K562 (cell line): ENCODE results near the gene DYNC2LI1. TPM values are rescaled to one million over a fixed set of nuclear protein-coding genes. Genes with fewer than 3 reads are reported as not detected.

Experiments used
- ATF6 ChIP-seq: sonication (generic); formaldehyde crosslinking; IDR thresholded peaks from 2 replicates; pipeline ENCODE4 v1.4.0; 2020; ENCODE audit warnings: mild to moderate bottlenecking, missing genetic modification reagents
- BRF1 ChIP-seq: IDR thresholded peaks from 3 replicates; pipeline ENCODE4 v1.6.1; 2011; ENCODE audit warnings: borderline replicate concordance, mild to moderate bottlenecking; ENCODE audit not compliant: insufficient read length; ENCODE audit errors: extremely low read depth
- CBX2 ChIP-seq: fragments of 200-600 bp; sonication (generic); IDR thresholded peaks from one replicate; pipeline ENCODE4 v1.6.1; 2012; ENCODE audit warnings: mild to moderate bottlenecking, low read length, inconsistent platforms; ENCODE audit not compliant: insufficient read depth, poor library complexity, severe bottlenecking
- CEBPB ChIP-seq: fragments of 450-650 bp; IDR thresholded peaks from 2 replicates; pipeline ENCODE4 v1.6.1; 2016; ENCODE audit warnings: missing genetic modification characterization, missing compliant biosample characterization
- CGGBP1 ChIP-seq: fragments of 250-450 bp; sonication (Bioruptor Pico); IDR thresholded peaks from 2 replicates; pipeline ENCODE4 v1.9.0; 2021; ENCODE audit warnings: mild to moderate bottlenecking
- FOXJ3 ChIP-seq: sonication (generic); formaldehyde crosslinking; IDR thresholded peaks from 2 replicates; pipeline ENCODE4 v1.4.0; 2020; ENCODE audit warnings: mild to moderate bottlenecking, missing genetic modification reagents
- KAT2B ChIP-seq: IDR thresholded peaks from one replicate; pipeline ENCODE4 v1.6.1; 2012; ENCODE audit warnings: low read depth, mild to moderate bottlenecking, control low read depth, inconsistent platforms, low read length, moderate library complexity
- KDM2B ChIP-seq: fragments of 250-450 bp; sonication (Bioruptor Pico); IDR thresholded peaks from 2 replicates; pipeline ENCODE4 v1.8.0; 2021; ENCODE audit warnings: mild to moderate bottlenecking, moderate library complexity
- PCBP2 ChIP-seq: fragments of 200-400 bp; formaldehyde crosslinking; IDR thresholded peaks from 2 replicates; pipeline ENCODE4 v1.6.1; 2018; ENCODE audit warnings: low read length, low read depth, mild to moderate bottlenecking, moderate library complexity; ENCODE audit not compliant: poor library complexity, severe bottlenecking
- PTRF ChIP-seq: fragments of 450-650 bp; IDR thresholded peaks from 2 replicates; pipeline ENCODE4 v1.6.1; 2016; ENCODE audit warnings: mild to moderate bottlenecking, missing genetic modification characterization, missing compliant biosample characterization
- SLC30A9 ChIP-seq: fragments of 250-450 bp; sonication (Bioruptor Pico); IDR thresholded peaks from 2 replicates; pipeline ENCODE4 v1.8.0; 2022; ENCODE audit warnings: mild to moderate bottlenecking, moderate library complexity
- TAF9B ChIP-seq: fragments of 450-650 bp; IDR thresholded peaks from 2 replicates; pipeline ENCODE4 v1.6.1; 2018; ENCODE audit warnings: mild to moderate bottlenecking; ENCODE audit not compliant: partially characterized antibody
- TARDBP ChIP-seq: fragments of 450-650 bp; IDR thresholded peaks from 2 replicates; pipeline ENCODE4 v1.6.1; 2016
- THRAP3 ChIP-seq: fragments of 450-650 bp; IDR thresholded peaks from 2 replicates; pipeline ENCODE4 v1.6.1; 2016; ENCODE audit warnings: mild to moderate bottlenecking, inconsistent platforms, borderline replicate concordance
- THRB ChIP-seq: fragments of 450-650 bp; formaldehyde crosslinking; conservative IDR thresholded peaks from 2 replicates; pipeline ENCODE4 v1.4.0; 2022; ENCODE audit warnings: mild to moderate bottlenecking, missing genetic modification characterization
- ZBTB34 ChIP-seq: fragments of 250-450 bp; sonication (Bioruptor Pico); IDR thresholded peaks from 2 replicates; pipeline ENCODE4 v1.8.0; 2021; ENCODE audit warnings: mild to moderate bottlenecking, moderate library complexity
- ZBTB49 ChIP-seq: sonication (generic); formaldehyde crosslinking; IDR thresholded peaks from 2 replicates; pipeline ENCODE4 v1.8.0; 2022; ENCODE audit warnings: missing genetic modification reagents, mild to moderate bottlenecking, borderline replicate concordance
- ZNF398 ChIP-seq: fragments of 250-450 bp; sonication (Bioruptor Pico); IDR thresholded peaks from 2 replicates; pipeline ENCODE4 v1.8.0; 2021; ENCODE audit warnings: moderate library complexity, mild to moderate bottlenecking, inconsistent platforms
- polyA plus RNA-seq, 8 experiments: library from polyadenylated mRNA; depleted of rRNA in 4 of 8; stranded (reverse) in 5 of 8; unstranded in 3 of 8; fragments of >200 nt; fragmentation: Nextera tagmentation in 2 of 8; fragmentation: Illumina TruSeq in 1 of 8; extraction: Ambion mirVana in 2 of 8; extraction: Trizol in 1 of 8; gene quantifications; 2 replicates each; pipeline versions ENCODE4 v1.2.1 to v1.2.3, GENCODE V29; 2011 to 2014; ENCODE audit warnings: inconsistent platforms in 1 of 8, missing spikeins in 1 of 8
- total RNA-seq, 7 experiments: library from RNA; depleted of rRNA in 6 of 7; stranded (reverse); fragments of >200 nt in 6 of 7; fragmentation: Illumina TruSeq in 2 of 7; extraction: Trizol in 2 of 7; gene quantifications; 2 replicates each; pipeline versions ENCODE4 v1.2.1 to v1.2.3, GENCODE V29; 2011 to 2021; ENCODE audit warnings: low replicate concordance in 1 of 7

DYNC2LI1 gene
- total and polyA plus RNA-seq, 9 of the 15 experiments (the other 6 are each of a cell fraction or from before 2014, with no cell fraction given), result 12.5 to 42.2 (median 25.8) TPM

- TF ChIP-seq ZBTB34 (CRISPR knock-in tag), result no peak
- no peak for TF ChIP-seq ZNF398
- no peak for TF ChIP-seq THRAP3
- TF ChIP-seq KDM2B, result no peak
- TF ChIP-seq CBX2, result no peak
- TF ChIP-seq SLC30A9 (CRISPR knock-in tag), result no peak
- no peak for TF ChIP-seq PTRF
- no peak for TF ChIP-seq CGGBP1 (CRISPR knock-in tag)
- TF ChIP-seq FOXJ3, result no peak
- no peak for TF ChIP-seq ZBTB49 (CRISPR knock-in tag)
- TF ChIP-seq PCBP2, result no peak
- no peak for TF ChIP-seq TARDBP
- no peak for TF ChIP-seq KAT2B
- TF ChIP-seq BRF1, result no peak
- no peak for TF ChIP-seq ATF6 (CRISPR knock-in tag)
- no peak for TF ChIP-seq TAF9B
- no peak for TF ChIP-seq CEBPB (tag)
- TF ChIP-seq THRB, result no peak
Observed at GRCh38 chr2:43818761-43819160, 44.9 kb downstream of the DYNC2LI1 start (continued).
